GM12891 (cell line): ENCODE data around the gene SEC61A2.

Experiments
- DNase-seq: peaks from one replicate; pipeline ENCODE4 v3.0.0; 2011; ENCODE audit warnings: low spot score; ENCODE audit not compliant: insufficient read length
- FAIRE-seq: peaks from 2 replicates; lab custom pipeline; 2011; peaks lifted over from hg19 to GRCh38; lab: Jason Lieb, UNC
- PAX5 ChIP-seq: IDR thresholded peaks from 2 replicates; pipeline ENCODE4 v1.6.1; 2011; ENCODE audit warnings: low read length, moderate library complexity, mild to moderate bottlenecking; ENCODE audit not compliant: insufficient read depth, severe bottlenecking
- POLR2A ChIP-seq: IDR thresholded peaks from 2 replicates; pipeline ENCODE4 v1.6.1; 2011; ENCODE audit warnings: low read depth, low read length, control low read depth
- POLR2AphosphoS5 ChIP-seq: IDR thresholded peaks from 2 replicates; pipeline ENCODE4 v1.6.1; 2011; ENCODE audit warnings: low read depth, low read length, control low read depth
- POU2F2 ChIP-seq: IDR thresholded peaks from 2 replicates; pipeline ENCODE4 v1.6.1; 2011; ENCODE audit warnings: low read depth, mild to moderate bottlenecking, control low read depth, low read length, moderate library complexity
- SPI1 ChIP-seq: IDR thresholded peaks from 2 replicates; pipeline ENCODE4 v1.6.1; 2011; ENCODE audit warnings: low read depth, low read length, control low read depth
- TAF1 ChIP-seq: IDR thresholded peaks from 2 replicates; pipeline ENCODE4 v1.6.1; 2011; ENCODE audit warnings: low read depth, low read length, control low read depth

The SEC61A2 gene

GRCh38 chr10:12193193-12193592, 63.7 kb downstream of the SEC61A2 start:
- DNase-seq: no peak
- no peak for TF ChIP-seq PAX5
- TF ChIP-seq TAF1: no peak
- TF ChIP-seq POU2F2: no peak
- TF ChIP-seq POLR2A: no peak
- TF ChIP-seq SPI1: no peak
- TF ChIP-seq POLR2AphosphoS5: no peak
- FAIRE-seq: no peak

- DNase-seq (no peak), FAIRE-seq (no peak)
- TF ChIP-seq PAX5 (no peak), POLR2AphosphoS5 (no peak), SPI1 (no peak), TAF1 (no peak), POU2F2 (no peak), POLR2A (no peak)
Observed at GRCh38 chr10:12194752-12195271, 65.3 kb downstream of the SEC61A2 start.

- FAIRE-seq: no peak
- TF ChIP-seq TAF1: no peak
- no peak for TF ChIP-seq PAX5
- TF ChIP-seq POLR2A: no peak
- no peak for TF ChIP-seq POU2F2
- no peak for TF ChIP-seq SPI1
- no peak for TF ChIP-seq POLR2AphosphoS5
- DNase-seq: no peak
Observed at GRCh38 chr10:12195281-12195602, 65.8 kb downstream of the SEC61A2 start.

GRCh38 chr10:12195603-12196506, 66.4 kb downstream of the SEC61A2 start, which contains the start of the genes CDC123 and NUDT5:
Gene CDC123, plus strand, starts transcription at chr10:12196188. Its CDS starts 58 bp downstream, at chr10:12196246.
Gene NUDT5, minus strand, starts transcription at chr10:12195891. Its CDS starts 9,600 bp downstream, at chr10:12186291.
- TF ChIP-seq PAX5 (no peak), POU2F2 (peak; percentile 60; the same call in 1 of the 2 replicates), SPI1 (peak; percentile 52; the same call in 1 of the 2 replicates), POLR2A (peak; percentile 76), POLR2AphosphoS5 (peak; percentile 84), TAF1 (peak; percentile 37)
- FAIRE-seq: peak; percentile 93
- DNase-seq: peak; percentile 72

GRCh38 chr10:12196531-12197211, 67.2 kb downstream of the SEC61A2 start:
- DNase-seq (no peak), FAIRE-seq (no peak)
- TF ChIP-seq SPI1 (no peak), POLR2A (no peak), POU2F2 (no peak), PAX5 (no peak), POLR2AphosphoS5 (no peak), TAF1 (no peak)

GRCh38 chr10:12198156-12198555, 68.7 kb downstream of the SEC61A2 start:
- FAIRE-seq (no peak), DNase-seq (no peak)
- no peak for TF ChIP-seq PAX5

- FAIRE-seq: no peak
- TF ChIP-seq POU2F2: no peak
- TF ChIP-seq POLR2AphosphoS5: no peak
- TF ChIP-seq SPI1: no peak
- no peak for TF ChIP-seq TAF1
- TF ChIP-seq PAX5: no peak
- TF ChIP-seq POLR2A: no peak
- DNase-seq: no peak
Observed at GRCh38 chr10:12200850-12201249, 71.4 kb downstream of the SEC61A2 start.

GRCh38 chr10:12201543-12201942, 72.1 kb downstream of the SEC61A2 start:
- FAIRE-seq (peak; percentile 45), DNase-seq (no peak)
- TF ChIP-seq SPI1 (peak; percentile 39; the same call in 1 of the 2 replicates), PAX5 (no peak), POLR2AphosphoS5 (0 out of 2 replicates have a peak, but pooled peaks have one; percentile 29)

GRCh38 chr10:12202226-12202625, 72.7 kb downstream of the SEC61A2 start:
- FAIRE-seq (no peak), DNase-seq (no peak)
- TF ChIP-seq SPI1: no peak
- no peak for TF ChIP-seq POLR2A
- no peak for TF ChIP-seq POU2F2
- TF ChIP-seq TAF1: no peak
- TF ChIP-seq PAX5: no peak

- no peak for TF ChIP-seq POU2F2
- no peak for TF ChIP-seq TAF1
- no peak for TF ChIP-seq POLR2A
- TF ChIP-seq SPI1: no peak
- TF ChIP-seq POLR2AphosphoS5: no peak
- TF ChIP-seq PAX5: no peak
- no peak for DNase-seq
- FAIRE-seq: no peak
Observed at GRCh38 chr10:12205082-12205481, 75.6 kb downstream of the SEC61A2 start.
